GM12873 (cell line): ENCODE measurements around the gene FAM50B.

Experiments
- CTCF ChIP-seq: IDR thresholded peaks from 2 replicates; pipeline ENCODE4 v1.5.1; 2012; ENCODE audit warnings: low read depth, mild to moderate bottlenecking, moderate library complexity, low read length, control low read depth; ENCODE audit not compliant: insufficient read depth; ENCODE audit errors: missing control alignments

Gene FAM50B

GRCh38 chr6:3835055-3835731 is 14.0 kb upstream of the FAM50B start:
- no peak for TF ChIP-seq CTCF

GRCh38 chr6:3835785-3836184 is 13.4 kb upstream of the FAM50B start:
- TF ChIP-seq CTCF, result no peak

GRCh38 chr6:3836566-3836965 is 12.6 kb upstream of the FAM50B start:
- no peak for TF ChIP-seq CTCF

- no peak for TF ChIP-seq CTCF
Observed at GRCh38 chr6:3837781-3838180, 11.4 kb upstream of the FAM50B start.

- no peak for TF ChIP-seq CTCF
Observed at GRCh38 chr6:3838992-3839867, 9.9 kb upstream of the FAM50B start.

- no peak for TF ChIP-seq CTCF
Observed at GRCh38 chr6:3841066-3841454, 8.1 kb upstream of the FAM50B start.

GRCh38 chr6:3841711-3842565 is 7.2 kb upstream of the FAM50B start:
- TF ChIP-seq CTCF, result no peak
